Measurements from ENCODE around the gene CERS1. TPM values are rescaled to one million over a fixed set of nuclear protein-coding genes. Genes with fewer than 3 reads are reported as not detected.

Gene CERS1
- total RNA-seq: not detected in 2 replicates

GRCh38 chr19:18895824-18896341, at the start of gene CERS1:
CERS1 (minus strand) TSS chr19:18896158; CDS start chr19:18896072, 86 bp downstream.
- intact Hi-C loops (cut with micrococcal nuclease): no loop called here

- intact Hi-C loops (cut with micrococcal nuclease): no loop called here
Observed at GRCh38 chr19:18945297-18945696, 49.3 kb upstream of the CERS1 start.

GRCh38 chr19:18943465-18943864, 47.5 kb upstream of the CERS1 start:
- intact Hi-C loops (cut with micrococcal nuclease): no loop called here

- intact Hi-C loops (cut with micrococcal nuclease): no loop called here
Observed at GRCh38 chr19:18942692-18943091, 46.7 kb upstream of the CERS1 start.

GRCh38 chr19:18941628-18942354, 45.8 kb upstream of the CERS1 start:
- intact Hi-C loops (cut with micrococcal nuclease): loop anchor here (1.0 to 2.0 kb wide), 2 partner anchors 9 to 23 kb away; partner anchors contain the start of genes COPE and DDX49

GRCh38 chr19:18940769-18941627, 45.0 kb upstream of the CERS1 start, which contains the start of gene HOMER3:
HOMER3 (minus strand) TSS chr19:18941217; CDS start chr19:18938982, 2,235 bp downstream.
- intact Hi-C loops (cut with micrococcal nuclease): loop anchor here (1.0 to 2.0 kb wide), 2 partner anchors 9 to 22 kb away; partner anchors contain the start of genes COPE and DDX49

GRCh38 chr19:18939922-18940768, 44.2 kb upstream of the CERS1 start:
- intact Hi-C loops (cut with micrococcal nuclease): loop anchor here (2.0 kb wide), 1 partner anchor 21 kb away; the partner anchor contains the start of genes COPE and DDX49

- intact Hi-C loops (cut with micrococcal nuclease): no loop called here
Observed at GRCh38 chr19:18939163-18939562, 43.2 kb upstream of the CERS1 start.

- intact Hi-C loops (cut with micrococcal nuclease): loop anchor here (2.0 to 5.0 kb wide), 2 partner anchors 102 to 146 kb away; no protein-coding TSS in a partner anchor
Observed at GRCh38 chr19:18933297-18933696, 37.3 kb upstream of the CERS1 start.

- intact Hi-C loops (cut with micrococcal nuclease): loop anchor here (1.0 to 5.0 kb wide), 6 partner anchors 9 to 296 kb away; partner anchors contain the start of genes COPE, DDX49 and HOMER3
Observed at GRCh38 chr19:18932216-18932841, 36.4 kb upstream of the CERS1 start.

GRCh38 chr19:18931316-18932162, 35.6 kb upstream of the CERS1 start:
- intact Hi-C loops (cut with micrococcal nuclease): loop anchor here (1.0 to 5.0 kb wide), 6 partner anchors 10 to 295 kb away; partner anchors contain the start of genes COPE, DDX49 and HOMER3

- intact Hi-C loops (cut with micrococcal nuclease): no loop called here
Observed at GRCh38 chr19:18929311-18929710, 33.4 kb upstream of the CERS1 start.

GRCh38 chr19:18928018-18928805, 32.3 kb upstream of the CERS1 start:
- intact Hi-C loops (cut with micrococcal nuclease): no loop called here

GRCh38 chr19:18924684-18925213, 28.8 kb upstream of the CERS1 start:
- intact Hi-C loops (cut with micrococcal nuclease): no loop called here

- intact Hi-C loops (cut with micrococcal nuclease): no loop called here
Observed at GRCh38 chr19:18922228-18922985, 26.4 kb upstream of the CERS1 start.

GRCh38 chr19:18921593-18921992, 25.6 kb upstream of the CERS1 start:
- intact Hi-C loops (cut with micrococcal nuclease): no loop called here

- intact Hi-C loops (cut with micrococcal nuclease): no loop called here
Observed at GRCh38 chr19:18920400-18920799, 24.4 kb upstream of the CERS1 start.
